Stimulated activated naive CD4-positive, alpha-beta T cell (primary cell): ENCODE measurements around the gene TXNRD1.
"Not testable (repeated sequence)": the region's sequence is repeated elsewhere in the genome, so short reads cannot be mapped to it uniquely, and the experiment has no call there.

Source experiments
- DNase-seq, 6 experiments: peaks; one replicate each; lab custom pipeline; 2025; lab: John Stamatoyannopoulos, UW

TXNRD1 gene

DNA sequence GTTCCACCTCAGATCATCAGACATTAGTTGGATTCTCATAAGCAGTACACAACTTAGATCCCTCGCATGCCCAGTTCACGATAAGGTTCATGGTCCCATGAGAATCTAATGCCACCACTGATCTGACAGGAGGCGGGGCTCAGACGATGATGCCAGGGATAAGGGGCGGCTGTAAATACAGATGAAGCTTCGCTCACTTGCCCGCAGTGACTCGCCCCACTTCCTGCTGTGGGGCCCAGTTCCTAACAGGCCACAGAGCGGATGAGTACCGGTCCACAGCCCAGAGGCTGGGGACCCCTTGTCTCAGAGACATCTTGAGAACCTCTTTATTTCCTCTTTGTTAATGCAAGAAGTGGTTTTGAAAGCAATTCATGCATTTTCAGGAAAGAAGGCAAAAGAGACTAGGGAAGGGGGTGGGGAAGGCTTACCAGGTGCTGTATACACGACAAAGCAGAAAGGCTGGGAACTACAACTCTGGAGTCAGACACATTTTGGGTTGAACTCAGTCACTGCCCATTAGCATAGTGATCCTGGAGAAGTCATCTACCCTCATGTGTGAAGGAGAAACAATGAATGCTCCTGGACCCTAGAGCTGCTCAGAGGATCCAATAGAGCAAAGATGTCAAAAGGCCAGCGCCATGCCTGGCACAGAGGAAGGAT is 156.6 kb downstream of the TXNRD1 start:
- DNase-seq = no peak

DNA sequence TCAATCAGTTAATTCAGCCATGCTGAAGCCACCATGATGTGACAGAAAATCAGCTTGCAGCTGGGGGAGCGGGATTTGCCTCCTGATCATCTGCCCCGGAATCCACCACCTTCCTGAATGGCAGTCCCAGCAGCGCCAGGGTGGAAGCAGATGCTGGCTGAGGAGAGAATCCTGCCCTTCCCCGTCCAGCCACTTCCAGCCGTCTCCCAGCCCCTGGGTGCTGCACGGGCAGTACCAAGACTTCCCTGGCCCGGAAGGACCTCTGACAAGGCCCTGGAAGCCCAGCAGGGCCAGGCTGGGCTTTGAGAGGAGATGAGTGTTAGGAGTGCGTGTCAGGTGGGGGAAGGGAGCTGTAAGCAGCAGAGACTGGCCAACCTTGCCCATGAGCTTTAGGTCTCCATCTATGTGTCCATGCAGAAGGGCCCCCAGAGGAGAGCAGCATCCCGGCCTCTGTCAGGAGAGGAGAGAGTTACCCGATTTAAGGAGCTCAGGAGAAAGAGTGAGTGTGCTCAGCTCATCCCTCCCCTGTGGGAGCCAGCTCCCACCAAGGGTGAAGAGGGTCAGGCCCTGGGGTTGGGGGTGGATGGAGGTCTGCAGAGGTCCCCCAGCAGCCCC is 157.2 kb downstream of the TXNRD1 start:
- DNase-seq = no peak

DNA sequence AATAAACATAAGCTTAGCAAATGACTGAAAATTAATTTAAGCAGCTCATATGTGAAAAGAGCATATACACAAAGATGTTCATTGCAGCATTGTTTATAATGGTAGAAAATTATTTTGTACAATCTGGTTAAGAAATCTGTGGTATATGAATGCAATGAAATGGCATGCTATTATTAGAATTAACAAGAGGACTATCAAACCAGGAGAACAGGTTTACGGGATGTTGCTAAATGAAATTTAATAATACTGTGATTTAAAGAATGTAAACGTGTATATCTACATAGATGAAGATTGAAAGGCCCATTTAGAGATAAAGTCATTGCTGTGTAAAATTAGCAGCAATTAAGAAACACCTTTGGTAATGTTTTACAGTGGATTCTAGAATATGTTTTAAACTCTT is 158.5 kb downstream of the TXNRD1 start:
- DNase-seq = no peak

DNA sequence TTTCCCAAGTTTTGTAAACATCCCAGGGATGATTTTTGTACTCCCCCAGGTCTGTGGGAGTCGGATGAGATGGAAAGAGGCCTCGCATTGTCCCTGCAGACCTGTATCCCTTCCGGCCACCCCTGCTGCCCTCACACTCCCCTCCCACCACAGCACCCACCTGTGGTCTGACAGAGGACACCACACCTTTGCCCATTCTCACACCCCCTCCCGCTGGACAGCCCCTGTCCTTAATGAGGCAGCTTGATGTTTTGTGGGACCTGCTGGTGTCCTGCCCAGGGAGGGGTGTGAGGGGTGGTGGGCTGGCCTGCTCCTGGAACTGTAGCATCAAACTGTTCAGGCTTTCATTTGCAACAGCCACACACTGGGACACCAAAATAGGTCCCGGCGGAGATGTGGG is 159.2 kb downstream of the TXNRD1 start:
- DNase-seq = no peak

DNA sequence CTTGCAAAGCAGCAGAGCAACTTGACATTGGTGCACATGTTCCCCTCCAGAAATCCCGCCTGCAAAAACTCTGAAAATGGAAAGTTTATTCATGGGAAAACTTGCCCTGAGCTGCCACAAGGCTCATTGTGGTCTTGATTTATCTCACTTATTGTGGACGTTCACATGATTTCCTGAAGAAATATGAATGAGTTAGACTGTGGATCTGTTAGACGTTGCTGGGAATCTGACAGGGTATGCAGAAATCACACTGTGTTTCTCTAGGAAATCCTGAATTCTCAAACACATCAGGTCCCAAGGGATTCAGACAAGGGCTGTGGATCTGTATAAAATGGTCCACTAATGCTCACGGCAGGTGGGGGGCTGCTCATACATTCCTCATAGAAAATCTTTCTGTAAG is 160.2 kb downstream of the TXNRD1 start:
- DNase-seq = no peak

DNA sequence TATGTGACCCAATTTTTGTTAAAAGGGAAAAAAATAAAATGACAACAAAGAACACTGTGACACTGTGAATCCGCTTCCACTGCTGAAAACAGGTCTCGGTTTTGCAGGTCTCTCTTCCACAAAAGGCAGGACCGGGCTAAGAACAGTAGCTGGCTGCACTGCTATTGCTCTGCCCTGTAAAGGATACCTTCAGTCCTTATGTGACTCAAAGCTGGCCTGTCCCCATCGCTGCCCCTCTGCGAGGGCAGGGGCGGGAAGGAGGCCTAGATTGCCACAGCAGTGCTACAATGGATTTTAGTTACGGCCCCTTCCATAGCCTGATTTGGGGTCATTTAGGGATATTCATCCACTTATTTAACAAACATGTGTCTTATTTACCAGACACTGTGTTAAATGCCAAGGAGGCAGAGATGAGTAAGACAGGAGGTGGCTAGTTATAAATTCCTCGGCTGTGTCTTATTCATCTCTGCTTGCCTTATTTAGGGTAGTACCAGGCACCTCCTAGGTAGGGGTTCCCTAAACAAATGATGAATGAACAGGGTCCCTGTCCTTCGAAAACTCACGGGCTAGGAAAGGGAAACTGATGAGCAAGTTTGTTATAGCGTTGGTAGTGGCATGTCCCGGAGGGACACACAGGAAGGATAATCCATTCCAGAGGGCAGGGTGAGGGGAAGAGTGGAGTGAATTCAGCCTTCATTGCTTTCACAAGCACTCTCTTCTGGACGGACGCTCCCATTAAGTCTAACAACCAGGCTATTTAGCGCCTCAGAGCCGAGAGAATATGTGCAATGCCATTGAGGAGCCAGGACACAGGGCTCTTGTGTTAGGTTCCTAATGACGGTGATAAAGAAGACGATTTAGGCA is 161.3 kb downstream of the TXNRD1 start:
- DNase-seq = no peak

DNA sequence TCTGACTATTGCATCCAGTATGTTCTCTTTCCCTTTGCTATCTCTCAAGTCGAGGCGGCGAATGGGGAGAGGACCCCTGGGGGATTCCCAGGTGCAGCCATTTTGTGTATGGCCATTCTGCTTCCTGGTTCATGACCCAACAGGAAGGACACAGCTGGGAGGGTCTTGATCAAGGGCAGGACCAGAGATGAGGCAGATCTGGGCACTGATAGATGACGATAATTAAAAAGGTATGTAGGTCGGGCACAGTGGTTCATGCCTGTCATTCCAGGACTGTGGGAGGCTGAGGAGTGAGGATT is 161.9 kb downstream of the TXNRD1 start:
- no peak for DNase-seq

DNA sequence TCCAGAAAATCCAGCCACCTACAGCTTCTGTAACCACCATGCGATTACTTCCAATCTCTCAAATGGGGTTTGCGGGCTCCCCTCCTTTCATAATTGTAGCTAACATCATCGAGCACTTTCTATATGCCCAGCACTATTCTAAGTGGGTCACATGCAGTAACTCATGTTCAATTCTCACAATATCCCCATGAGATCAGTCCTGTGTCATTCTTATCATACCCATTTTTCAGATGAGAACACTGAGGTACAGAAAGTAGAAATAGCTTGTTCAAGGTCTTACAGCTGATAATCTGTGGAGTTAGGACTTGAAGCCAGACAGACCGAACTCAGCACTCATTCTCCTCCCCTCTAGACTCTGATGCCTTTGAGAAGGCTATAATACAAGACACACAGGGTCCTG is 162.8 kb downstream of the TXNRD1 start:
- no peak for DNase-seq

DNA sequence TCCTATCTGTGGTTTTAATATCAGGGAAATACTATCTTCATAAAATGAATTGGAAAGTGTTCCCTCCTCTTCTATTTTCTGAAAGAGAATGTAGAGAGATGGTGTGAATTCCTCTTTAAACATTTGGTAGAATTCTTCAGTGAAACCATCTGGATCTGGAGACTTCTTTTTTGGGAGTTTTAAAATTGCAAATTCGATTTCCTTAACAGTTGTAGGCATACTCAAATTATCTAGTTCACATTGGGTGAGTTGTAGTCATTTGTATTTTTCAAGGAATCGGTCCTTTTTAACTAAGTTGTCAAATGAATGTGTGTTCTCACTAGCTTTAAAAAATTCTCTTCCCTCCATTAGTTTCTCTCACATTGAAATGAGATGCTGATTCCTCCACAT is 165.8 kb downstream of the TXNRD1 start:
- DNase-seq = no peak

DNA sequence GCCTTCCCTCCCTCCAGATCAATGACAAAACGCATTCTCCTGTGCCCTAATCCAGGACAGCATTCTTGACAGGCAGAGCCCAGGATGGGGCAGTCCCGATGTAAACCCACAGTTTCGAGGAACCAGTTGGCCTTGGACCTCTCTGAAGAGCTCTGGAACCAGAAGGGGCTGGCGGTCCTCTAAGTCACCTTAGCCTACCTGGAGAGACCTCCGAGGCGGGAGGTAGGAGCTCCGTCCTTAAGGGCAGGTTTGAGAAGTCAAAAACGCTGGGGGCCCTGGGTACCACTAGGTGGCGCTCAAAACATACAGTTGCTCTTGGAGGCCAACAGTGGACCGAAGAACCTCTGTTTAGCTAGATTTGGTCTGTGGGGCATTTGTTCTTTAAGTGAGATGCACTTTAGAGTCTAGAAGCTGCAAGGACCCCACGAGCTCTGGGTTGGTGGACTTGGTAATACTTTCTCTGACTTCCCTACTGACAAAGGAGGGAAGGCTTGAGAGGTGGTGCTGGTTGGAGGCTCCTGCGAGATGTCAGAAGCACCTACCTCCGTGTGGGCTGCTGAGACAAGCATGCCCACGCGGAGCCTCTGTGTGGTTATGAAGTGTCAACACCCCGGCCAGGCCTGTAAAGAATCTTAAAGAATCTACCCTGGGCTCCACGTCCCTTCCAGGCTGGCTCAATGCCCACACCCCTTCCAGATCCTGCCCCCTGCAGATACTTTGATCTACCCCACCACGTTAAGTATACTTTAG is 166.3 kb downstream of the TXNRD1 start:
- DNase-seq = peak; percentile 57 to 87 (median 68)

DNA sequence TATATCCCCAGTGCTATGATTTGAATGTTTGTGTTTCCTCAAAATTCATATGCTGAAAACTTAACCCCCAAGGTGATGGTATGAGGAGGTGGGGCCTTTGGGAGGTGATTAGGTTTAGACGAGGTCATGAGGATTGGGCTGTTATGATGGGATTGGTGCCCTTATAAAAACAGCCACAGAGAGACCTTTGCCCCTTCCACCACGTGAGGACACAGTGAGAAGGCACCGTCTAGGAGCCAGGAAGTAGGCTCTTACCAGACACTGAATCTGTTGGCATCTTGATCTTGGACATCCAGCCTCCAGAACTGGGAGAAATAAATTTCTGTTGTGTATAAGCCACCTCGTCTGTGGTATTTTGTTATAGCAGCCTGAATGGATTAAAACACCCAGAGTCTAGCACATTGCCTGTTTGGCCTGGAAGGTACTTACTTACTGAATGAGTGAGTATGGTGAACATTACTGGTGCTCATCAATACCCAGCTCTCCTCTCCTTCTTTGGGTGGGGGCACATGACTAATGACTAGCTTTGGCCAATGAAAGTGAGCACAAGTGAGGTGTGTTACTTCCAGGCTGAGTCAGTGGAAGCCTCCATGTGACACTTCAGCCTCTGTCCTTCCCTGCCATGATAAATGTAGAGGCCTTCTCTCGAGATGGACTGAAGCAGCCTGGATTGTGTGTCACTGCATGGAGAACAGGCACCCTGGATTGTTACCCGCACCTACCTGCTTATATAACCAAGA is 168.7 kb downstream of the TXNRD1 start:
- DNase-seq = no peak

DNA sequence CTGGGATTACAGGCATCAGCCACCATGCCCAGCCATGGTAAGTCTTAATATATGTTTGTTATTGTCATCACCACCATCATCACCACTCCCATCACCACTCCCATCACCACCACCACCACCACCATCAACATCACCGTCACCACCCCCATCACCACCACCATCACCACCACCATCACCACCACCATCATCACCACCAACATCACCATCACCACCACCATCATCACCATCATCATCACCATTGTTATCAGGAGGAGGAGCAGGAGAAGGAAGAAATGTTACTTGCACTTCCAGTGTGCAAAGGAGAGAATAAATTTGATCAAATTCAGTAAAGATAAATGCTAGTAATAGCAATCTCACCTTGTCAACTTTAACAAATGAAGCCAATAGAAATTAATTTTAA is 169.9 kb downstream of the TXNRD1 start:
- no peak for DNase-seq

DNA sequence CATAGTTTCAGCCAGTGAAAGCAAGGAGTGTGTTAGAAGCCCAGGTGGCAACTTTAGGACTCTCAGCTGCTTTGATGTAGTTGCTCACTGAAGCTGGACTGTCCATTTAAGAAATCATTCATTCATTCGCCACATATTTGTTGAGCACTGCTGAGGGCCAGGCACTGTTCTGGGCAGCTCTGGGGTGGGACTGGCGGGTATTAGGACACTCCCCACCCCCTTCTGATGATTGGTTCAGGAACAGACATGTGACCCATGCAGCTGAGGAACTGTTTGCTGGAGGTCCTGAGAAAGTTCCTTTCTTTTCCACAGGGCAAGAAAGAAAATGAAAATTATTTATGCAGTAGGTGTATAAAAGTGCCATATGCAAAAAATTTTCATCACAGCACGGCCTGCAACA is 170.9 kb downstream of the TXNRD1 start:
- no peak for DNase-seq

DNA sequence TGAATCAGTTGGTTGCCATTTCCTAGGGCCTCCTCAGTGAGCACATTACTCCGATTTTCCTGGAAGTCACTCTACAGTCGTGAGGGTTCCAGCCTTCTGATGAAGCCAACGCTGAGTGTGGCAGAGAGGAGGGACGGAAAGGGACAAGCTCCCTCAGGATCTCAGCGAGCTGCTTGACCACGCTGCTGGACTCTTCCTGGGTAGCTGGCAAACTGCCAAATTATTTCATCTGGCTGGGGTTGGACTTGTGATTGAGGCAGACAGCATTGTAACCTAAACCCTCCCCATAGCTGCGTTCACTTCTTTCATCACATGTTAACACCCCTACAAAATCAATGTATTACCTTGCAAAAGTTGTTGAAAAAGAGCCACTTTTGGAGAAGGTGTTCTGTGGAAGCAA is 171.6 kb downstream of the TXNRD1 start:
- DNase-seq = no peak

DNA sequence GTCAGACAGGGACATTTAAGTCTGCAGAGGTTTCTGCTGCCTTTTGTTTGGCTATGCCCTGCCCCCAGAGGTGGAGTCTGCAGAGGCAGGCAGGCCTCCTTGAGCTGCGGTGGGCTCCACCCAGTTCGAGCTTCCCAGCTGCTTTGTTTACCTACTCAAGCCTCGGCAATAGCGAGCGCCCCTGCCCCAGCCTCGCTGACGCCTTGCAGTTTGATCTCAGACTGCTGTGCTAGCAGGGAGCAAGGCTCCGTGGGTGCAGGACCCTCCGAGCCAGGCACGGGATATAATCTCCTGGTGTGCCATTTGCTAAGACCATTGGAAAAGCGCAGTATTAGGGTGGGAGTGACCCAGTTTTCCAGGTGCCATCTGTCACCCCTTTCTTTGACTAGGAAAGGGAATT is 178.5 kb downstream of the TXNRD1 start:
- DNase-seq = not testable (repeated sequence)
